Suprapubic skin (tissue), 4 donors: ENCODE data around the gene HAPLN3.

Experiments used
- CTCF ChIP-seq, 2 donors: fragments of 200-600 bp in 1 of 2; fragments of 450-650 bp in 1 of 2; sonication (generic) in 1 of 2; IDR thresholded peaks; one replicate each; pipeline ENCODE4 v1.5.1; 2016 to 2019; ENCODE audit warnings: antibody characterized with exemption in 2 of 2, mild to moderate bottlenecking in 1 of 2, moderate library complexity in 1 of 2
- POLR2A ChIP-seq, 2 donors: fragments of 450-650 bp; IDR thresholded peaks; one replicate each; pipeline ENCODE4 v1.6.1; 2017; ENCODE audit warnings: antibody characterized with exemption in 2 of 2, mild to moderate bottlenecking in 2 of 2, moderate library complexity in 2 of 2
- POLR2AphosphoS5 ChIP-seq, 3 donors: sonication (generic); formaldehyde crosslinking; IDR thresholded peaks; one replicate each; pipeline ENCODE4 v1.6.1; 2017; ENCODE audit warnings: antibody characterized with exemption in 3 of 3

- TF ChIP-seq CTCF (IDR thresholded peaks at IDR 0.05) (no peak), POLR2AphosphoS5 (IDR thresholded peaks at IDR 0.05) (no peak), POLR2A (IDR thresholded peaks at IDR 0.05) (no peak)
Measured at GRCh38 chr15:88833731-88834100, 61.6 kb downstream of the HAPLN3 start.
